GM23248 (cell line): ENCODE measurements around the gene GALNT17. TPM values are rescaled to one million over a fixed set of nuclear protein-coding genes. Genes with fewer than 3 reads are reported as not detected.

Source experiments
- DNase-seq: peaks from one replicate; pipeline ENCODE4 v3.0.0-alpha.2; 2015
- H2AFZ ChIP-seq: fragments of 200-600 bp; sonication (generic); 2 replicates; pipeline ENCODE4 v1.6.1; 2016; ENCODE audit warnings: antibody characterized with exemption
- H3F3A ChIP-seq: fragments of 200-600 bp; sonication (generic); 2 replicates; pipeline ENCODE4 v1.6.1; 2016; ENCODE audit warnings: mild to moderate bottlenecking, antibody characterized with exemption, mixed run types; ENCODE audit not compliant: insufficient read depth
- H3K27ac ChIP-seq: fragments of 200-600 bp; sonication (generic); 2 replicates; pipeline ENCODE4 v1.5.1; 2016; ENCODE audit warnings: mild to moderate bottlenecking
- H3K27me3 ChIP-seq: fragments of 200-600 bp; sonication (generic); replicated peaks from 2 replicates; pipeline ENCODE4 v1.6.1; 2016; ENCODE audit warnings: mild to moderate bottlenecking; ENCODE audit not compliant: insufficient read depth
- H3K36me3 ChIP-seq: fragments of 200-600 bp; sonication (generic); 2 replicates; pipeline ENCODE4 v1.6.1; 2016; ENCODE audit warnings: low read depth, mild to moderate bottlenecking
- H3K4me1 ChIP-seq: fragments of 200-600 bp; sonication (generic); 2 replicates; pipeline ENCODE4 v1.6.1; 2016; ENCODE audit warnings: mild to moderate bottlenecking; ENCODE audit not compliant: insufficient read depth
- H3K4me2 ChIP-seq: fragments of 200-600 bp; sonication (generic); one replicate; pipeline ENCODE4 v1.6.1; 2016; ENCODE audit warnings: mild to moderate bottlenecking; ENCODE audit not compliant: unreplicated experiment
- H3K4me3 ChIP-seq: fragments of 200-600 bp; sonication (generic); 2 replicates; pipeline ENCODE4 v1.5.1; 2016; ENCODE audit warnings: mild to moderate bottlenecking
- H3K79me2 ChIP-seq: fragments of 200-600 bp; sonication (generic); 2 replicates; pipeline ENCODE4 v1.6.1; 2016; ENCODE audit warnings: mild to moderate bottlenecking; ENCODE audit not compliant: insufficient read depth
- H3K9ac ChIP-seq: fragments of 200-600 bp; sonication (generic); 2 replicates; pipeline ENCODE4 v1.6.1; 2016; ENCODE audit warnings: mild to moderate bottlenecking
- H3K9me2 ChIP-seq: fragments of 200-600 bp; sonication (generic); 2 replicates; pipeline ENCODE4 v1.6.1; 2016; ENCODE audit warnings: mixed run types, mild to moderate bottlenecking, moderate library complexity; ENCODE audit not compliant: insufficient read depth
- H3K9me3 ChIP-seq: fragments of 200-600 bp; sonication (generic); one replicate; pipeline ENCODE4 v1.6.1; 2017; ENCODE audit warnings: low read depth
- H4K20me1 ChIP-seq: fragments of 200-600 bp; sonication (generic); 2 replicates; pipeline ENCODE4 v1.6.0; 2016; ENCODE audit not compliant: insufficient read depth
- EZH2 ChIP-seq: fragments of 200-600 bp; sonication (generic); IDR thresholded peaks from 2 replicates; pipeline ENCODE4 v1.6.1; 2018; ENCODE audit warnings: antibody characterized with exemption, mild to moderate bottlenecking; ENCODE audit not compliant: insufficient read depth, poor library complexity, severe bottlenecking
- EZH2phosphoT487 ChIP-seq: fragments of 200-600 bp; sonication (generic); IDR thresholded peaks from 2 replicates; pipeline ENCODE4 v1.6.1; 2018; ENCODE audit warnings: antibody characterized with exemption, moderate library complexity, mild to moderate bottlenecking, low read depth; ENCODE audit not compliant: insufficient read depth
- WGBS, 2 experiments: methylation state at CpG; one replicate each; pipeline ENCODE4 v1.1.6; 2015 to 2017; ENCODE audit warnings: low lambda C conversion rate in 2 of 2, low coverage in 1 of 2; ENCODE audit errors: missing lambda C conversion rate in 2 of 2; 5-methylcytosine and 5-hydroxymethylcytosine counted together
- in situ Hi-C: fragments of 300-500 bp; cut with MboI; formaldehyde crosslinking; loops from 2 replicates; pipeline ENCODE4 v1.15.0; 2020
- polyA plus RNA-seq: library from polyadenylated mRNA; unstranded; fragments of >200 nt; fragmentation: Nextera tagmentation; extraction: Ambion mirVana; gene quantifications from 2 replicates; pipeline ENCODE4 v1.2.1, GENCODE V29; 2016
- total RNA-seq: library from RNA; depleted of rRNA; stranded (reverse); fragments of >200 nt; shearing (Covaris generic); gene quantifications from 2 replicates; pipeline ENCODE4 v1.2.3, GENCODE V29; 2014

The GALNT17 gene
- total and polyA plus RNA-seq, 2 experiments from 2014 or later: not detected

GRCh38 chr7:71694665-71695064 is 562.7 kb downstream of the GALNT17 start:
- no peaks in the 10 kb centered on the region for H3F3A ChIP-seq
- no peak for DNase-seq
- no peaks in the 10 kb centered on the region for H3K27me3 ChIP-seq
- H3K4me2 ChIP-seq: no peak overlapping the region
- WGBS, 2 experiments: 27 to 41% methylated on average over 6 of the region's 6 CpGs
- TF ChIP-seq EZH2phosphoT487 (no peak), EZH2 (no peak)
- no peaks in the 10 kb centered on the region for H3K9me3 ChIP-seq
- H4K20me1 ChIP-seq: no peaks in the 10 kb centered on the region
- H3K79me2 ChIP-seq: no peaks in the 10 kb centered on the region
- no peaks in the 10 kb centered on the region for H3K36me3 ChIP-seq
- no peak overlapping the region for H3K27ac ChIP-seq
- H2AFZ ChIP-seq: no peak overlapping the region
- H3K4me1 ChIP-seq: no peaks in the 10 kb centered on the region
- in situ Hi-C loops: no loop called here
- H3K9ac ChIP-seq: no peak overlapping the region
- H3K4me3 ChIP-seq: no peak overlapping the region
- H3K9me2 ChIP-seq: no peaks in the 10 kb centered on the region

GRCh38 chr7:71695186-71695585 is 563.2 kb downstream of the GALNT17 start:
- Histone ChIP-seq H3K4me1 (no peaks in the 10 kb centered on the region), H3F3A (no peaks in the 10 kb centered on the region), H3K9me3 (no peaks in the 10 kb centered on the region), H2AFZ (no peak overlapping the region), H4K20me1 (no peaks in the 10 kb centered on the region), H3K27me3 (no peaks in the 10 kb centered on the region), H3K36me3 (no peaks in the 10 kb centered on the region), H3K79me2 (no peaks in the 10 kb centered on the region), H3K4me3 (no peak overlapping the region), H3K9me2 (no peaks in the 10 kb centered on the region), H3K9ac (no peak overlapping the region), H3K27ac (no peak overlapping the region), H3K4me2 (no peak overlapping the region)
- WGBS, 2 experiments: 36 to 42% methylated on average over 2 of the region's 2 CpGs
- no peak for DNase-seq
- no peak for TF ChIP-seq EZH2
- TF ChIP-seq EZH2phosphoT487: no peak
- in situ Hi-C loops: no loop called here

- no peak for TF ChIP-seq EZH2
- no peak for TF ChIP-seq EZH2phosphoT487
- no peaks in the 10 kb centered on the region for H3K4me1 ChIP-seq
- H3K4me3 ChIP-seq: no peak overlapping the region
- H3K36me3 ChIP-seq: no peaks in the 10 kb centered on the region
- no peaks in the 10 kb centered on the region for H3K27me3 ChIP-seq
- no peaks in the 10 kb centered on the region for H4K20me1 ChIP-seq
- no peak overlapping the region for H3K4me2 ChIP-seq
- in situ Hi-C loops: no loop called here
- H3K27ac ChIP-seq: no peak overlapping the region
- H2AFZ ChIP-seq: no peak overlapping the region
- H3F3A ChIP-seq: no peaks in the 10 kb centered on the region
- no peak overlapping the region for H3K9ac ChIP-seq
- H3K9me2 ChIP-seq: no peaks in the 10 kb centered on the region
- 9 to 10% methylated on average over 2 of the region's 2 CpGs for WGBS, 2 experiments
- no peaks in the 10 kb centered on the region for H3K9me3 ChIP-seq
- DNase-seq: no peak
- H3K79me2 ChIP-seq: no peaks in the 10 kb centered on the region
Observed at GRCh38 chr7:71696511-71696910, 564.6 kb downstream of the GALNT17 start.

- Histone ChIP-seq H3K9me3 (no peaks in the 10 kb centered on the region), H3K9me2 (no peaks in the 10 kb centered on the region), H3F3A (no peaks in the 10 kb centered on the region), H3K9ac (no peak overlapping the region), H3K4me2 (no peak overlapping the region), H3K36me3 (no peaks in the 10 kb centered on the region), H3K79me2 (no peaks in the 10 kb centered on the region), H3K27me3 (no peaks in the 10 kb centered on the region), H3K4me1 (no peaks in the 10 kb centered on the region), H4K20me1 (no peaks in the 10 kb centered on the region), H2AFZ (no peak overlapping the region), H3K4me3 (no peak overlapping the region), H3K27ac (no peak overlapping the region)
- WGBS, 2 experiments: 64 to 70% methylated on average over 3 of the region's 3 CpGs
- in situ Hi-C loops: no loop called here
- TF ChIP-seq EZH2phosphoT487: no peak
- no peak for TF ChIP-seq EZH2
- DNase-seq: no peak
Observed at GRCh38 chr7:71697400-71697799, 565.5 kb downstream of the GALNT17 start.

GRCh38 chr7:71705217-71705616 is 573.3 kb downstream of the GALNT17 start:
- WGBS, 2 experiments: 1 to 3% methylated on average over 3 of the region's 3 CpGs
- no peak overlapping the region for H3K4me2 ChIP-seq
- H3K9me3 ChIP-seq: no peaks in the 10 kb centered on the region
- TF ChIP-seq EZH2phosphoT487 (no peak), EZH2 (no peak)
- H3K4me1 ChIP-seq: no peaks in the 10 kb centered on the region
- H3K27me3 ChIP-seq: no peaks in the 10 kb centered on the region
- H3K4me3 ChIP-seq: no peak overlapping the region
- no peak overlapping the region for H3K9ac ChIP-seq
- H3K79me2 ChIP-seq: no peaks in the 10 kb centered on the region
- no peak overlapping the region for H3K27ac ChIP-seq
- DNase-seq: no peak
- H2AFZ ChIP-seq: no peak overlapping the region
- in situ Hi-C loops: no loop called here
- no peaks in the 10 kb centered on the region for H3F3A ChIP-seq
- H4K20me1 ChIP-seq: no peaks in the 10 kb centered on the region
- H3K9me2 ChIP-seq: no peaks in the 10 kb centered on the region
- no peaks in the 10 kb centered on the region for H3K36me3 ChIP-seq
